ENCODE data around the gene VOPP1. TPM values are rescaled to one million over a fixed set of nuclear protein-coding genes. Genes with fewer than 3 reads are reported as not detected.

The VOPP1 gene
- total and polyA plus RNA-seq, 2 of the 13 experiments (the other 11 are each of a cell fraction or from before 2014, with no cell fraction given) = 21.8 to 55.3 TPM

GRCh38 chr7:55484241-55484640 is 88.1 kb downstream of the VOPP1 start (continued):
- TF ChIP-seq ZNF280D (CRISPR knock-in tag; IDR thresholded peaks at IDR 0.05) (no peak), NFAT5 (CRISPR knock-in tag; IDR thresholded peaks at IDR 0.05) (no peak), ZNF639 (CRISPR knock-in tag; conservative IDR thresholded peaks at IDR 0.05) (no peak), NKX3-1 (CRISPR knock-in tag; IDR thresholded peaks at IDR 0.05) (no peak), LBX2 (CRISPR knock-in tag; IDR thresholded peaks at IDR 0.05; ENCODE audit: borderline replicate concordance) (no peak), MLX (CRISPR knock-in tag; IDR thresholded peaks at IDR 0.05) (no peak), ELF3 (CRISPR knock-in tag; IDR thresholded peaks at IDR 0.05) (no peak), ZNF550 (CRISPR knock-in tag; IDR thresholded peaks at IDR 0.05; ENCODE audit: borderline replicate concordance) (no peak), FOXP4 (CRISPR knock-in tag; IDR thresholded peaks at IDR 0.05) (no peak)

Data from HepG2 (cell line).